GM12891 (cell line): ENCODE data around the gene ARPC5.

Experiments
- PAX5 ChIP-seq: IDR thresholded peaks from 2 replicates; pipeline ENCODE4 v1.6.1; 2011; ENCODE audit warnings: low read length, moderate library complexity, mild to moderate bottlenecking; ENCODE audit not compliant: insufficient read depth, severe bottlenecking
- POLR2A ChIP-seq: IDR thresholded peaks from 2 replicates; pipeline ENCODE4 v1.6.1; 2011; ENCODE audit warnings: low read depth, low read length, control low read depth
- POLR2AphosphoS5 ChIP-seq: IDR thresholded peaks from 2 replicates; pipeline ENCODE4 v1.6.1; 2011; ENCODE audit warnings: low read depth, low read length, control low read depth

GRCh38 chr1:183635099-183635605 is 431 bp downstream of the ARPC5 start:
- TF ChIP-seq POLR2AphosphoS5 (no peak), PAX5 (no peak), POLR2A (no peak)
